Thoracic aorta (tissue), 2 donors: ENCODE measurements around the gene ADGB. TPM values are rescaled to one million over a fixed set of nuclear protein-coding genes. Genes with fewer than 3 reads are reported as not detected.

Source experiments
- ATAC-seq: fragments of 150-250 bp; one replicate; pipeline ENCODE4 v1.8.0; 2017; ENCODE audit warnings: low read depth; ENCODE audit not compliant: insufficient number of reproducible peaks, low FRiP score
- DNase-seq: peaks from one replicate; pipeline ENCODE4 v3.0.0-alpha.2; 2020; ENCODE audit warnings: low spot score
- H3K27ac ChIP-seq, 2 donors: fragments of 200-600 bp; sonication (generic); 1 replicate in 1 of 2; 2 replicates in 1 of 2; pipeline ENCODE4 v1.5.1; 2016; ENCODE audit warnings: mild to moderate bottlenecking in 2 of 2, moderate library complexity in 2 of 2
- H3K27me3 ChIP-seq: fragments of 200-600 bp; sonication (generic); replicated peaks from 2 replicates; pipeline ENCODE4 v1.6.0; 2016; ENCODE audit warnings: mild to moderate bottlenecking; ENCODE audit not compliant: insufficient read depth
- H3K36me3 ChIP-seq: fragments of 200-600 bp; sonication (generic); one replicate; pipeline ENCODE4 v1.5.1; 2016
- H3K4me1 ChIP-seq, 2 donors: fragments of 200-600 bp; sonication (generic); 1 replicate in 1 of 2; 2 replicates in 1 of 2; pipeline versions ENCODE4 v1.5.1 to v1.6.0; 2016; ENCODE audit warnings: low read depth in 2 of 2, mild to moderate bottlenecking in 1 of 2; ENCODE audit not compliant: control insufficient read depth in 1 of 2
- H3K4me3 ChIP-seq: fragments of 200-600 bp; sonication (generic); 2 replicates; pipeline ENCODE4 v1.5.1; 2016; ENCODE audit warnings: mild to moderate bottlenecking
- H3K9me3 ChIP-seq: fragments of 200-600 bp; sonication (generic); 2 replicates; pipeline ENCODE4 v1.5.1; 2016
- CTCF ChIP-seq: fragments of 200-600 bp; sonication (generic); IDR thresholded peaks from one replicate; pipeline ENCODE4 v1.5.1; 2019; ENCODE audit warnings: antibody characterized with exemption
- total RNA-seq, 2 donors: library from RNA; depleted of rRNA; stranded (reverse); fragments of >200 nt; gene quantifications; one replicate each; pipeline versions ENCODE4 v1.1.0 to v1.2.3, GENCODE V29; 2016

The ADGB gene
- total RNA-seq, 2 donors from 2014 or later, result not detected

- DNase-seq (no peak), ATAC-seq (no peak)
- H3K27me3 ChIP-seq, result no peaks in the 10 kb centered on the region
- no peaks in the 10 kb centered on the region for H3K4me1 ChIP-seq
- H3K9me3 ChIP-seq, result no peaks in the 10 kb centered on the region
- H3K27ac ChIP-seq, result no peak overlapping the region
- H3K4me3 ChIP-seq, result no peak overlapping the region
- no peak for TF ChIP-seq CTCF
- no peaks in the 10 kb centered on the region for H3K36me3 ChIP-seq
Observed at GRCh38 chr6:146829792-146830565, 231.2 kb downstream of the ADGB start.

- no peaks in the 10 kb centered on the region for H3K9me3 ChIP-seq
- H3K27ac ChIP-seq, result no peak overlapping the region
- no peaks in the 10 kb centered on the region for H3K36me3 ChIP-seq
- DNase-seq, result no peak
- H3K27me3 ChIP-seq, result no peaks in the 10 kb centered on the region
- ATAC-seq, result no peak
- no peak overlapping the region for H3K4me3 ChIP-seq
- TF ChIP-seq CTCF, result no peak
- no peaks in the 10 kb centered on the region for H3K4me1 ChIP-seq
Observed at GRCh38 chr6:146833157-146833556, 234.4 kb downstream of the ADGB start.

GRCh38 chr6:146840216-146840615, 241.4 kb downstream of the ADGB start:
- no peaks in the 10 kb centered on the region for H3K4me1 ChIP-seq

GRCh38 chr6:146840641-146841040, 241.9 kb downstream of the ADGB start:
- TF ChIP-seq CTCF, result no peak
- H3K36me3 ChIP-seq, result no peaks in the 10 kb centered on the region
- ATAC-seq (no peak), DNase-seq (no peak)
- H3K27ac ChIP-seq, result no peak overlapping the region
- H3K4me1 ChIP-seq, result no peaks in the 10 kb centered on the region
- H3K4me3 ChIP-seq, result no peak overlapping the region
- H3K27me3 ChIP-seq, result no peaks in the 10 kb centered on the region
- no peaks in the 10 kb centered on the region for H3K9me3 ChIP-seq

More at GRCh38 chr6:146840216-146840615, 241.4 kb downstream of the ADGB start:
- H3K27me3 ChIP-seq, result no peaks in the 10 kb centered on the region
- DNase-seq (no peak), ATAC-seq (no peak)
- no peaks in the 10 kb centered on the region for H3K9me3 ChIP-seq
- no peaks in the 10 kb centered on the region for H3K36me3 ChIP-seq
- no peak overlapping the region for H3K4me3 ChIP-seq
- no peak overlapping the region for H3K27ac ChIP-seq
- TF ChIP-seq CTCF, result no peak

GRCh38 chr6:146847426-146847825, 248.7 kb downstream of the ADGB start:
- no peak for TF ChIP-seq CTCF
- H3K27me3 ChIP-seq, result no peaks in the 10 kb centered on the region
- ATAC-seq, result no peak

More at GRCh38 chr6:146847426-146847825, 248.7 kb downstream of the ADGB start:
- Histone ChIP-seq H3K4me1 (no peaks in the 10 kb centered on the region), H3K4me3 (no peak overlapping the region), H3K27ac (no peak overlapping the region), H3K36me3 (no peaks in the 10 kb centered on the region), H3K9me3 (no peaks in the 10 kb centered on the region)
- DNase-seq, result no peak
